ENCODE results near the gene ARPC4.

DNA sequence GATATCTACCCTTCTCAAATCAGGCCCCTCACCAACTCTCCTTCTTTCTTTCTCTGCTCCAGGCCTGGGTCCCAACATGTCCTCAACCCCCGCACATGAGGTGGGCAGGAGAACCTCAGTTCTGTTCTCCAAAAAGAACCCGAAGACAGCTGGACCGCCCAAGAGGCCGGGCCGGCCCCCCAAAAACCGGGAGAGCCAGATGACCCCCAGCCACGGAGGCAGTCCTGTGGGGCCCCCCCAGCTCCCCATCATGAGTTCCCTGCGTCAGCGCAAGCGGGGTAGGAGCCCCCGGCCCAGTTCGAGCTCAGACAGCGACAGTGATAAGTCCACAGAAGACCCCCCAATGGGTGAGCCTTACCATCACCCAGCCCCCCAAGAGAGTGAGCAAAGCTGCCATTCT, 48.7 kb upstream of the ARPC4 start:
- TF ChIP-seq, protein P1, sequence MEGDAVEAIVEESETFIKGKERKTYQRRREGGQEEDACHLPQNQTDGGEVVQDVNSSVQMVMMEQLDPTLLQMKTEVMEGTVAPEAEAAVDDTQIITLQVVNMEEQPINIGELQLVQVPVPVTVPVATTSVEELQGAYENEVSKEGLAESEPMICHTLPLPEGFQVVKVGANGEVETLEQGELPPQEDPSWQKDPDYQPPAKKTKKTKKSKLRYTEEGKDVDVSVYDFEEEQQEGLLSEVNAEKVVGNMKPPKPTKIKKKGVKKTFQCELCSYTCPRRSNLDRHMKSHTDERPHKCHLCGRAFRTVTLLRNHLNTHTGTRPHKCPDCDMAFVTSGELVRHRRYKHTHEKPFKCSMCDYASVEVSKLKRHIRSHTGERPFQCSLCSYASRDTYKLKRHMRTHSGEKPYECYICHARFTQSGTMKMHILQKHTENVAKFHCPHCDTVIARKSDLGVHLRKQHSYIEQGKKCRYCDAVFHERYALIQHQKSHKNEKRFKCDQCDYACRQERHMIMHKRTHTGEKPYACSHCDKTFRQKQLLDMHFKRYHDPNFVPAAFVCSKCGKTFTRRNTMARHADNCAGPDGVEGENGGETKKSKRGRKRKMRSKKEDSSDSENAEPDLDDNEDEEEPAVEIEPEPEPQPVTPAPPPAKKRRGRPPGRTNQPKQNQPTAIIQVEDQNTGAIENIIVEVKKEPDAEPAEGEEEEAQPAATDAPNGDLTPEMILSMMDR (IDR thresholded peaks at IDR 0.05; ENCODE audit: low read depth, low read length): no peak
- no peak for TF ChIP-seq POLR2A (IDR thresholded peaks at IDR 0.05; ENCODE audit: extremely low read depth, insufficient read length)
- TF ChIP-seq MYC (IDR thresholded peaks at IDR 0.05; ENCODE audit: low read depth, low read length): no peak
- no peak for TF ChIP-seq MAX (IDR thresholded peaks at IDR 0.05; ENCODE audit: low read depth, low read length)
